SU-DHL-6 (cell line): ENCODE data around the gene TRIM40.

ENCODE experiments used
- H2AFZ ChIP-seq: fragments of 200-600 bp; sonication (generic); 2 replicates; pipeline ENCODE4 v1.6.1; 2014; ENCODE audit warnings: low read depth, mild to moderate bottlenecking, moderate library complexity, mixed read lengths, antibody characterized with exemption, low read length; ENCODE audit not compliant: severe bottlenecking
- H3F3A ChIP-seq: fragments of 200-600 bp; shearing (Covaris generic); 2 replicates; pipeline ENCODE4 v1.6.0; 2016; ENCODE audit warnings: antibody characterized with exemption, mild to moderate bottlenecking; ENCODE audit not compliant: insufficient read depth
- H3K27ac ChIP-seq: fragments of 200-600 bp; sonication (generic); 2 replicates; pipeline ENCODE4 v1.5.1; 2016; ENCODE audit warnings: low read depth, mild to moderate bottlenecking, low read length, moderate library complexity, mixed read lengths
- H3K27me3 ChIP-seq: fragments of 200-600 bp; sonication (generic), shearing (Covaris generic); 2 replicates; pipeline ENCODE4 v1.6.0; 2014; ENCODE audit warnings: mild to moderate bottlenecking, low read length
- H3K36me3 ChIP-seq: fragments of 200-600 bp; sonication (generic); 2 replicates; pipeline ENCODE4 v1.6.1; 2014; ENCODE audit warnings: mild to moderate bottlenecking, low read length, mixed read lengths
- H3K4me2 ChIP-seq: fragments of 300-600, 200-600 bp; shearing (Covaris generic), sonication (generic); 2 replicates; pipeline ENCODE4 v1.6.0; 2014; ENCODE audit warnings: low read length, low read depth, mild to moderate bottlenecking; ENCODE audit not compliant: poor library complexity, severe bottlenecking
- H3K4me3 ChIP-seq: fragments of 200-600 bp; sonication (generic); 2 replicates; pipeline ENCODE4 v1.5.1; 2014; ENCODE audit warnings: antibody characterized with exemption, low read length, mild to moderate bottlenecking, mixed read lengths; ENCODE audit not compliant: insufficient read depth, poor library complexity, severe bottlenecking
- H3K79me2 ChIP-seq: fragments of 200-600 bp; sonication (generic); 2 replicates; pipeline ENCODE4 v1.6.1; 2014; ENCODE audit warnings: mild to moderate bottlenecking, low read length, moderate library complexity; ENCODE audit not compliant: insufficient read depth
- H3K9ac ChIP-seq: fragments of 200-600 bp; sonication (generic); 2 replicates; pipeline ENCODE4 v1.7.0; 2014; ENCODE audit warnings: mild to moderate bottlenecking, low read length
- H3K9me2 ChIP-seq: fragments of 200-600 bp; sonication (generic); replicated peaks from 2 replicates; pipeline ENCODE4 v1.6.1; 2014; ENCODE audit warnings: low read length; ENCODE audit not compliant: insufficient read depth
- H3K9me3 ChIP-seq: fragments of 200-600 bp; sonication (generic); 2 replicates; pipeline ENCODE4 v1.6.1; 2014; ENCODE audit warnings: low read length, mixed read lengths; ENCODE audit not compliant: insufficient read depth
- H4K20me1 ChIP-seq: fragments of 200-600 bp; sonication (generic); 2 replicates; pipeline ENCODE4 v1.6.1; 2014; ENCODE audit warnings: low read depth, mild to moderate bottlenecking, antibody characterized with exemption, low read length, moderate library complexity, mixed read lengths
- CTCF ChIP-seq: fragments of 200-600 bp; sonication (generic); IDR thresholded peaks from one replicate; pipeline ENCODE4 v1.5.1; 2017; ENCODE audit warnings: antibody characterized with exemption, mild to moderate bottlenecking, low read length, moderate library complexity; ENCODE audit not compliant: insufficient read depth, poor library complexity, severe bottlenecking
- EZH2phosphoT487 ChIP-seq: fragments of 200-600 bp; sonication (generic), shearing (Covaris generic); conservative IDR thresholded peaks from 2 replicates; pipeline ENCODE4 v1.6.1; 2018; ENCODE audit warnings: mild to moderate bottlenecking, antibody characterized with exemption, low read length, moderate library complexity, mixed read lengths

TRIM40 gene

GRCh38 chr6:30127238-30128093, 8.5 kb upstream of the TRIM40 start:
- H3K27me3 ChIP-seq = no peaks in the 10 kb centered on the region
- no peaks in the 10 kb centered on the region for H3F3A ChIP-seq
- H3K27ac ChIP-seq = no peak overlapping the region
- no peaks in the 10 kb centered on the region for H3K36me3 ChIP-seq
- no peaks in the 10 kb centered on the region for H3K79me2 ChIP-seq
- no peak overlapping the region for H3K9ac ChIP-seq
- H2AFZ ChIP-seq = no peak overlapping the region
- H4K20me1 ChIP-seq = no peaks in the 10 kb centered on the region
- H3K4me2 ChIP-seq = no peak overlapping the region
- H3K9me2 ChIP-seq = no peaks in the 10 kb centered on the region
- no peak for TF ChIP-seq EZH2phosphoT487
- no peak for TF ChIP-seq CTCF
- H3K9me3 ChIP-seq = no peaks in the 10 kb centered on the region
- H3K4me3 ChIP-seq = no peak overlapping the region

DNA sequence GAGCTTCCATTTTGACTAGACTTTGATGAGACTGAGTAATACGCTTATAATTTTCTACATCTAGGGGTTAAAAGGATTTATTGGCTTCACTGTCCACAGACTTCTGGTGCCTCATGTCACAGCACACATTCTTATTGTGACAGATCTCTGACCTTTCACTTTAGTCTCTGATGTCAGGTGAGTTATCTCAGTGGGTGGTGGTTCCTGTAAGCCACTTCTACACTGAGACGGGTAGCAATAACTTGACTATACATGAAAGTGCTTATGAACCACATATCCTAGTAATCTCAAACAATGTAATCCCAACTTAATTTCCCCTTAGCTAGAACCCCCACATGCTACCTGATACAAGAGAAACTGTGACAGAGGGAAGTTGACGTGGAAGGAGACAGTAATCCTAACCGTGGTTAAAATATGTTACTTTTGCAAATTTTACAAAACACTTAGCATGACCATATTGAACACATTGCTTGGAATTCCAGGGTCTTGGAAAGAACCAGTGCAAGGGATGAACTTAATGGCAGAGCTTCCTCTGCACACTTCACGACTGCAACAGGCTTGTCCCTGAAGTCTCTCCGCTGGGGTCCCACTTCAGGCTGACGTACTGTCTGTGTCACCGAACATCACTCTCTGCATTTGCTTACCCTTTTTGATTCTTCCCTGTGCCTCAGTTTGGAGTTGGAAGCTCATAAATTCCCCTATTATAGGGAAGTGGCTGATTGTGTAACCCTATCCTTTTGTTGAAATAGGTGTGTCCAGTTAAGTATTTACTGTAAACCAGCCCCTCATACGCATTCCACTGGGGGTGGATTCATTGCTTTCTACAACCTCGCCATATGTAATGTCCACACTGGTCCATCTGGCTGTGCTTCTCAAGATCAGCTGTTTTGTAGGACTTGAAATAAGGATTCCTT, 6.4 kb upstream of the TRIM40 start:
- no peaks in the 10 kb centered on the region for H4K20me1 ChIP-seq
- no peaks in the 10 kb centered on the region for H3K36me3 ChIP-seq
- no peaks in the 10 kb centered on the region for H3F3A ChIP-seq
- no peaks in the 10 kb centered on the region for H3K79me2 ChIP-seq
- H2AFZ ChIP-seq = no peak overlapping the region
- H3K9me3 ChIP-seq = no peaks in the 10 kb centered on the region
- no peak overlapping the region for H3K27ac ChIP-seq
- no peak overlapping the region for H3K4me2 ChIP-seq
- H3K4me3 ChIP-seq = no peak overlapping the region
- no peaks in the 10 kb centered on the region for H3K27me3 ChIP-seq
- H3K9me2 ChIP-seq = no peaks in the 10 kb centered on the region
- no peak for TF ChIP-seq CTCF
- no peak for TF ChIP-seq EZH2phosphoT487
- H3K9ac ChIP-seq = no peak overlapping the region

GRCh38 chr6:30130179-30130679, 5.7 kb upstream of the TRIM40 start:
- Histone ChIP-seq H3K9ac (peak overlapping the region; percentile 0; the same call in 1 of the 2 replicates), H3K4me3 (no peak overlapping the region), H3K9me2 (no peaks in the 10 kb centered on the region), H2AFZ (no peak overlapping the region), H3F3A (no peaks in the 10 kb centered on the region), H3K4me2 (no peak overlapping the region), H4K20me1 (no peaks in the 10 kb centered on the region), H3K79me2 (no peaks in the 10 kb centered on the region), H3K9me3 (no peaks in the 10 kb centered on the region), H3K27ac (no peak overlapping the region), H3K36me3 (no peaks in the 10 kb centered on the region), H3K27me3 (no peaks in the 10 kb centered on the region)
- TF ChIP-seq EZH2phosphoT487 (no peak), CTCF (no peak)
